Prostate gland (tissue), 2 donors: ENCODE results near the gene PABPN1. TPM values are rescaled to one million over a fixed set of nuclear protein-coding genes. Genes with fewer than 3 reads are reported as not detected.

Experiments used
- DNase-seq: peaks from one replicate; pipeline ENCODE4 v3.0.0-alpha.2; 2019; ENCODE audit warnings: low spot score
- H3K27ac ChIP-seq, 2 donors: fragments of 200-600 bp; sonication (generic); 2 replicates each; pipeline ENCODE4 v1.5.1; 2017 to 2019
- H3K27me3 ChIP-seq: fragments of 200-600 bp; sonication (generic); replicated peaks from 2 replicates; pipeline ENCODE4 v1.5.1; 2019; ENCODE audit not compliant: insufficient read depth
- H3K36me3 ChIP-seq, 2 donors: fragments of 200-600 bp; sonication (generic); 1 replicate in 1 of 2; 2 replicates in 1 of 2; pipeline versions ENCODE4 v1.5.1 to v1.8.1; 2017 to 2019
- H3K4me1 ChIP-seq: fragments of 200-600 bp; sonication (generic); replicated peaks from 2 replicates; pipeline ENCODE4 v1.5.1; 2019
- H3K4me3 ChIP-seq, 2 donors: fragments of 200-600 bp; sonication (generic); 2 replicates each; pipeline ENCODE4 v1.5.1; 2017 to 2019
- H3K9me3 ChIP-seq: fragments of 200-600 bp; sonication (generic); 2 replicates; pipeline ENCODE4 v1.5.1; 2017
- POLR2A ChIP-seq: fragments of 450-650 bp; IDR thresholded peaks from one replicate; pipeline ENCODE4 v1.6.1; 2016; ENCODE audit warnings: antibody characterized with exemption, mild to moderate bottlenecking
- POLR2AphosphoS5 ChIP-seq: sonication (generic); formaldehyde crosslinking; IDR thresholded peaks from one replicate; pipeline ENCODE4 v1.6.1; 2017; ENCODE audit warnings: antibody characterized with exemption
- WGBS: methylation state at CpG from one replicate; pipeline ENCODE4 v1.1.5; 2018; 5-methylcytosine and 5-hydroxymethylcytosine counted together
- intact Hi-C: fragments of 100-400 bp; cut with DNase I; formaldehyde crosslinking; loops from one replicate; pipeline ENCODE4 v1.14.2; 2022
- total RNA-seq, 2 donors: library from RNA; depleted of rRNA; stranded (reverse); fragments of >200 nt; gene quantifications; one replicate each; pipeline ENCODE4 v1.1.0, GENCODE V29; 2016
- TF ChIP-seq, protein P1 (sequence below), 4 experiments: fragments of 200-600 bp in 2 of 4; fragments of 450-650 bp in 2 of 4; sonication (generic) in 2 of 4; IDR thresholded peaks; 1 replicate in 3 of 4; 2 replicates in 1 of 4; pipeline ENCODE4 v1.5.1; 2016 to 2019; ENCODE audit warnings: antibody characterized with exemption in 4 of 4, mild to moderate bottlenecking in 2 of 4, moderate library complexity in 2 of 4

Gene PABPN1
- total RNA-seq, 2 donors from 2014 or later = 62.7 to 113 TPM

DNA sequence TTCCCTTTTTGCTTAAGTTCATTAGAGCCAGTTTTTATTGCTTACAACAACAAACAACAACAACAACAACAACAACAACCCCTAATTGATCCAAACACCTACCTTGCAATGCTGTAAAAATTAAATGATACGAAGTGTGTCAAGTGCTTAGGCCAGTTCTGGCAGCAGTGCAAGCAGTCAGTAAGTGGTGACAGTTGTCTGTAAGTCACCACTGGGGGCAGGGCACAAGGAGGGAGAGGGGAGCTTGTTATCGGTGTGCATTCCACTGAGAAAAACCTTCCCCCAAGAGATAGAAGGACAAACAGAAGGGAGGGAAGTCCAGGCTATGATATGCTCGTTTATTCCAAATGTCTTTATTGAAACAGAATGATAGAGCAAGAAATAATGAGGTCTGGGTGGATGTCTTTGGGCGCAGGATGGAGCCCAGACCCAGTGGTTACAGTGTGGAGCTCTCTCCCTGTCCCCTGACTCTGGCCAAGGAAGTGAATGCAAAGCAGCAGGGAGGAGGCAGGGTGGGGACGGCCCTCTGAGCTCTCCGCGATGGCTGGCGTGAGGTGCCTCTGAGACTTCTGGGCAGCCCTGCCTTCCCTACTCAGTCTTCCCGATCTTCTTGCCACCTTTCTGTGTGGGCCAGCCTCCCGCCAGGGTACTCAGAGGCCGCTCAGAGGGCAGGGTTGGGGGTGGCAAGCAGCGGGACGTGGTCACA, 24.9 kb downstream of the PABPN1 start:
- TF ChIP-seq, protein P1, sequence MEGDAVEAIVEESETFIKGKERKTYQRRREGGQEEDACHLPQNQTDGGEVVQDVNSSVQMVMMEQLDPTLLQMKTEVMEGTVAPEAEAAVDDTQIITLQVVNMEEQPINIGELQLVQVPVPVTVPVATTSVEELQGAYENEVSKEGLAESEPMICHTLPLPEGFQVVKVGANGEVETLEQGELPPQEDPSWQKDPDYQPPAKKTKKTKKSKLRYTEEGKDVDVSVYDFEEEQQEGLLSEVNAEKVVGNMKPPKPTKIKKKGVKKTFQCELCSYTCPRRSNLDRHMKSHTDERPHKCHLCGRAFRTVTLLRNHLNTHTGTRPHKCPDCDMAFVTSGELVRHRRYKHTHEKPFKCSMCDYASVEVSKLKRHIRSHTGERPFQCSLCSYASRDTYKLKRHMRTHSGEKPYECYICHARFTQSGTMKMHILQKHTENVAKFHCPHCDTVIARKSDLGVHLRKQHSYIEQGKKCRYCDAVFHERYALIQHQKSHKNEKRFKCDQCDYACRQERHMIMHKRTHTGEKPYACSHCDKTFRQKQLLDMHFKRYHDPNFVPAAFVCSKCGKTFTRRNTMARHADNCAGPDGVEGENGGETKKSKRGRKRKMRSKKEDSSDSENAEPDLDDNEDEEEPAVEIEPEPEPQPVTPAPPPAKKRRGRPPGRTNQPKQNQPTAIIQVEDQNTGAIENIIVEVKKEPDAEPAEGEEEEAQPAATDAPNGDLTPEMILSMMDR (IDR thresholded peaks at IDR 0.05) = no peak
- TF ChIP-seq POLR2AphosphoS5 = no peak
- no peak for TF ChIP-seq POLR2A

DNA sequence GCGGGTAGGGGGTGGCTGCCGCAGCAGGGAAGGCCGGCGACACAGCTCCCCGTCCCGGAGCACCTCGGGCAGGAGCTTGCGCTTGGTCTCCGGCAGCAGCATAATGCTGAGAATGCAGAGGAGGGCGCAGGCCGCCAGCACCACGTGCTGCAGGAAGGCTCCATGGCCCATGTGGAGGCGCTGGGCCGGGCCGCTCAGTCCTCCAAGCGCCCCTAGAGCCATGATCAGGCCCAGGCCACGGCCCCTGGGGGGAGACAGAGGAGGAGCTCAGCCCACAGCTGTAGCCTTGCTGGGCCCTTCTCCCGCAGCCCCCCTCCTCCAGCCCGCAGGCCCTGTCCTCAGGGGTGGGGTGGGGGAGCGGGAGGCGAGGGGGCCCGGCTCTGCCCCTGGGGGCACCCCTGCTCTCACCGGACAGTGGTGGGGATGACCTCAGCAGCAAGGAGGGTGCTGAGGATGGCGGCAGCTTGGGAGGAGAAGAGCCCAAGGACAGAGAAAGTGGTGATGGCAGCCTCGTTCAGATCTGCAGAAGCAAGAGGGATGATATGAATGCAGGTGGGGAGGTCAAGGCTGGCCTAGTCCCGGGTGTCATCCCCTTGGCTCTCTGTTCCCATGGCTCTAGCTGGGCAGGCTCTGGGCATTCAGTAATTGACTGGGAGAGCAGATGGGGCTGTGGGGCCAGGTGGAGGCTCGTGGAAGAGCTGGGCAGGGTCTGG, 25.6 kb downstream of the PABPN1 start:
- DNase-seq = no peak
- Histone ChIP-seq H3K27ac (no peak overlapping the region), H3K27me3 (no peaks in the 10 kb centered on the region), H3K4me3 (no peak overlapping the region), H3K9me3 (no peaks in the 10 kb centered on the region), H3K4me1 (no peaks in the 10 kb centered on the region), H3K36me3 (no peaks in the 10 kb centered on the region)
- 80% methylated on average over 26 of the region's 27 CpGs for WGBS
- no peak for TF ChIP-seq POLR2A
- TF ChIP-seq, protein P1 (IDR thresholded peaks at IDR 0.05) = no peak
- no peak for TF ChIP-seq POLR2AphosphoS5
- intact Hi-C loops = no loop called here

More for the DNA sequence above, 24.9 kb downstream of the PABPN1 start:
- Histone ChIP-seq H3K4me1 (no peaks in the 10 kb centered on the region), H3K36me3 (no peaks in the 10 kb centered on the region), H3K4me3 (no peak overlapping the region), H3K27me3 (no peaks in the 10 kb centered on the region), H3K27ac (no peak overlapping the region), H3K9me3 (no peaks in the 10 kb centered on the region)
- 77% methylated on average over 13 of the region's 13 CpGs for WGBS
- intact Hi-C loops = no loop called here
- DNase-seq = no peak

DNA sequence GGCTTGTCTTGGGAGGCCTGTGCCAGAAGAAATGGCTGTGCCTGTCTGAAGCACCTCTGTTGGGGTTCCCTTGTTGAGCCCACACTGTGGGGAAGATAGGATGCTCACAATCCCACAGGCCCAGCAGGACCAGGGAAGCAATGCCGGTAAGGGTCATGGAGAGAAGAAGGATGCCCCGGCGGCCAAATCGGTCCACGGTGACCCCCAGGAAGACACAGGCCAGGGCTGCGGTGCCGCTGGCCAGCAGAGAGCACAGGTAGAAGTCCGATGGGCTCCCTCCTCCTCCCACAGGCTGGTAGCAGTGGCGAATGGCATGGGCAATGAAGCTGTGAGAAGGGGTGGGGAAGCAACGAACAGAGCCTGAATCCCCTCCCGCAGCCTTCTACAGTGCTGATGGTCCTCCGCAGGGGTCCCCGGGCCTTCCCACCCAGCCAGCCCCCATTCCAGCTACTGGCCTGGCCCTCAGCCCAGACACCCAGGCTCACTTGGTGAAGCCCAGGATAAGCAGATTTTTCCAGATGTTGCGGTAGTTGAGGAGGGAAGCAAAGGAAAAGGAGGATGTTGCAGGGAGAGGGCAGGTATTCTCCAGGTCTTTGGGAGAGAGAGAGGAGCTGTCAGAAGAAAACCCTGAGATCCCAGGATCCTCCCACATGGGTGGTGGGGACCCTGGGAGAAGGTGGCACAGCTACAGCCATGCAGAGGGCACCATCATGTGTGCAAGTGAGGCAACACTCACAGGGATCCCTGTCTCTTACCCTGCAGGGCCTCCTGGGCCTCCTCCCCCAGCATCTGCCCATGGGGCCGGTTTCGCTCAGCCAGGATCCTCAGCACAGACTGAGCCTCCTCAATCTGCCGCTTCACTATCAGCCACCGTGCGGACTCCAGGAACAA, 26.4 kb downstream of the PABPN1 start:
- Histone ChIP-seq H3K36me3 (no peaks in the 10 kb centered on the region), H3K4me3 (no peak overlapping the region), H3K27ac (no peak overlapping the region), H3K27me3 (no peaks in the 10 kb centered on the region), H3K9me3 (no peaks in the 10 kb centered on the region), H3K4me1 (no peaks in the 10 kb centered on the region)
- no peak for DNase-seq
- 93% methylated on average over 19 of the region's 19 CpGs for WGBS
- intact Hi-C loops = no loop called here
- TF ChIP-seq POLR2AphosphoS5 (no peak), POLR2A (no peak)
- TF ChIP-seq, protein P1 (IDR thresholded peaks at IDR 0.05) = no peak

DNA sequence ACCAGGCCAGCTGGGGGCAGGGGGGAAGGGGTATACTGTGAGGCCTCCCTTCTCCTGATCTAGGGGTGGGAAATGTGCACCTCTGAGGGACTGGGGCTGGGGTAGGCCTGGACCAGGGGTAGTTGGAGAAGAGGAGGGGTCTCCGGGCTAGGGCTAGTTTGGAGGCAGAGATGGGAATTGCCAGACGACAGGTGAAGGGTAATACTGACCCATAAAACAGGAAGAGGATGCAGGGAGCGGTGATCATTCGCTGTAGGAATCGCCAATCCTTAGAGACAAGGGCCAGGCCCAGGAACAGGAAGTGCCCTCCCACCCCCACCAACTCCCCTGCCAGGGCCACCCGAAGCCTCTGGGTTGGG, 27.0 kb downstream of the PABPN1 start:
- Histone ChIP-seq H3K4me1 (no peaks in the 10 kb centered on the region), H3K27ac (no peak overlapping the region), H3K4me3 (no peak overlapping the region), H3K27me3 (no peaks in the 10 kb centered on the region), H3K9me3 (no peaks in the 10 kb centered on the region), H3K36me3 (no peaks in the 10 kb centered on the region)
- WGBS = 89% methylated on average over 6 of the region's 6 CpGs
- TF ChIP-seq POLR2A = no peak
- TF ChIP-seq POLR2AphosphoS5 = no peak
- TF ChIP-seq, protein P1 (IDR thresholded peaks at IDR 0.05) = no peak
- intact Hi-C loops = no loop called here
- DNase-seq = no peak
